Fibroblast of peridontal ligament (primary cell): ENCODE measurements around the gene FAM107A.

Experiments
- DNase-seq: peaks from one replicate; pipeline ENCODE4 v3.0.0-alpha.2; 2010; ENCODE audit errors: extremely low read depth

FAM107A gene, protein sequence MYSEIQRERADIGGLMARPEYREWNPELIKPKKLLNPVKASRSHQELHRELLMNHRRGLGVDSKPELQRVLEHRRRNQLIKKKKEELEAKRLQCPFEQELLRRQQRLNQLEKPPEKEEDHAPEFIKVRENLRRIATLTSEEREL

DNA sequence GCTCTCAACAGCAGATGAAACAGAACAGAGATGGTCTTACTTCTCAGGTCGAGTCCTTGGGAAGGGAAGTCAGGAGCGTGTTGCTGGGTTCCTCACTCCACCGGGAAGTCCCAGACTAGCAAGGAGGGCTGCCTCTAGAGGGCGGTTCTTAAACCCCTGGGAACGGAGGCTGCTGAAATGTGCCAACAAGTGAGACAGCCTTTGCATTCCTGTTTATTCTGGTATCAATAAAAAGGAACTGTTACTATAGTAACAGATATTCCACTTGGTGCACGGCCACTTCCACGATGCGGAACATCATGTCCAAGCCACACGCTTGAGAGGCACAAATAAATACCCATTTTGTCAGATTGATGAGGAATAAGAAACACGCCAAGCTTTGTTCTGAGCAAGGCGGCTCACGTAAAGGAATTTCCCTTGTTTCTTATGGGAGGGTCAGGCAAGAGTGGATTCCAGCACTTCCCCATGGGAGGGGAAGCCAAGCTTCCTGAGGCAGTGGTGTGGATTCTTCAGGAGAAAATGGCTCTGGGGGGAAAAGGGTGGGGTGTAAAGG lies at the start of gene FAM107A:
TSS of gene FAM107A (minus strand) at position 123 of the 553 bp plus-strand sequence. CDS start 7,531 bp downstream, outside the sequence.
- DNase-seq, result peak; percentile 73

DNA sequence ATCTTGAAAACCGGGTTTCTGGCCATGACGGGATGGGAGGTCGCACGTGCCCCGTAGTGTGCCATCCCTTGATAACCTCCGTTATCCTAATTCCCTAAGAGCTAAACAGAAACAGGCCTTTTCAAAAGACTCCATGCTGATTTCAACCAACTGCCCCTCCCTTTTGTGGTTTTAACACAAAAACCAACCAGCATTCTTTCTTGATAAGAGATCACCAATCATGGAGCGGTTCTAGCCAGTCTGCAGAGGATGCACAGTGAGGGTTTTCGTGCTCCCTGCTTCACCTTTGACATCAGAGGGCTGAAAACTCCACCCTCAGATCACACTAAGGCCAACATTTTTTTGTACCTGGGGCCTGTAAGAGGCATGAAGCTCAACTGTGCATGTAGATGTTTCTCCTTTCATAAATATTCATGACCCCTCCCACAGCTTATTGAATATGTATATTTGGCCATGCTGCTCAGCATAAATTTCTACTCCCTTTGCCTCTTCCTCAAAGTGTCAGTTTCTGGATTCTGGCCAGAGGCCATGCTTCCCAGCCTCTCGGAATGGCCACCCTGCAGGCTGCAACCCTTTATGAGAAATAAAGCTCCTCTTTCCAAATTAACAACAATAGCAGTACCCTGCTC lies 48.1 kb upstream of the FAM107A start:
- DNase-seq, result no peak

DNA sequence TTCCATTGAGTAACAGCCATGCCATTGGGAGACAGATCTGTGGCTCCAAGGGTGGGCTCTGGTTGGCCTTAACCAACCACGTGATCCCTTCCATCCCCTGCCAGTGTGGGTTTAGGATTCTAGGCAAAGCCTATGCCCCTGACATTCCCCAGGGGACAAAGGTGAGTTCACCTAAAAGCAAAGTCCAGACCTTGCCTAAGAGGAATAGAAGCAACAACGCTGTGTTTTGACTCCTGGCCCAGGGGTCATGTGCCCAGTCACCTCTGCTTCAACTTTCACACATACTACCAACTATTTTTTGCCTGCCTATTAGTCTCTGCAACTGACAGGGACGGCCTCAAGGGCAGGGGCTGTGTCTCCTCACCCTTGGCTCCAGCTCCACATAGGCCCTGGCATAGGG lies 47.4 kb upstream of the FAM107A start:
- DNase-seq, result no peak

DNA sequence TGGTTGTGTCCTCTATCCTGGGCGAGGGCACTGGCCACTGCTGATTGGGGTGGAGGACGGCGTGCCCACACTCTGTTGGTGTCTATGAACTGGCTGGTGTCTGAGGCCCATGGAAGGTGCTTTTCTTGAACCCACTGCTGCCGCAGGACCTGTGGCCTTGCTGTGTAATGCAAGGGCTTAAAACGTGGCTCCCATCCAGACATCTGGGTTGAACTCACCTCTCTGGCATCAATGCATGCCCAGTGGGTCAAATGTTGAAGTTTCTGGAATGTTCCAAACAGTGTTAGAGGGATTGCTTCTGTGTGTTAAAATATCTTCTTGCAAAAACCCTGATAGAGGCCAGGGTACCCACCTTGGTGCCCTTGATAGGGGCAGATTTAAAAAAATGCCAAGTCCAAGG lies 46.8 kb upstream of the FAM107A start:
- DNase-seq, result no peak

DNA sequence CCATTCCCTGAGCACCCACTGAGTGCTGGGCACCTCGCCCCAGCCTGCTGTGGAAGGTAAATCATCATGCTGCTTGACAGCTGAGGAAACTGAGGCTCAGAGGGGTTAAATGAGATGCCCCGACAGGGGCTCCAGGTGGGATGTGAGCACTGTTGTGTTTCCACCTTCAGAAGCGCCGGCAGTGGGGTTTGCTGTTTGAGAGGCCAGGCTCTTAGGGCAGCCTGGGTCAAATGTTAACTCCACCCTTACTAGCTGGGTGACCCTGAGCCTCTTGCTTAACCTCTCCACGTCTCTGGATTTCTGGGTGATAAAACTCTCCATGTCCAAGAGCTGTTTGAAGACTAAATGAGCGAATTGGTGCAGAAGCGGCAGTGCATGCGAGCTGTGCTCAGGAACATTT lies 46.3 kb upstream of the FAM107A start:
- DNase-seq, result no peak

DNA sequence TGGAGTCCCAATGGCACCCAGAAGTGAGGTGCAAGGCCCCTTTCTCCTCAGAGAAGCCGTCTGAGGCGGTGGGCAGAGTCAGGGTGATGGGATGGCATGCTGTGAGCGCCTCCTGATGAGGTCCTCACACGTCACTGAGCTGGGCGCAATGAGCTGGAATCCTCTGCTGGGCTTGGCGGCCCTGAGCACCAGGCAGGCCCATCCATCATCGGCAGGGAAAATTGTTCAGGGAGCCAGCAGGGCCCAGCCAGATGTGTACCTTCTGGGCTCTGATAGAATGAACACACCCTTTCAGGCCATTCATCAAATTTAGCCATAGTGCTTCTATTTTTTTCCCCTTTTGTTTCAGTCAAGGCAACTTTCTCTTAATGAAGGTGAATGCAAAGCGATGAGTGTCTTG lies 45.7 kb upstream of the FAM107A start:
- no peak for DNase-seq

DNA sequence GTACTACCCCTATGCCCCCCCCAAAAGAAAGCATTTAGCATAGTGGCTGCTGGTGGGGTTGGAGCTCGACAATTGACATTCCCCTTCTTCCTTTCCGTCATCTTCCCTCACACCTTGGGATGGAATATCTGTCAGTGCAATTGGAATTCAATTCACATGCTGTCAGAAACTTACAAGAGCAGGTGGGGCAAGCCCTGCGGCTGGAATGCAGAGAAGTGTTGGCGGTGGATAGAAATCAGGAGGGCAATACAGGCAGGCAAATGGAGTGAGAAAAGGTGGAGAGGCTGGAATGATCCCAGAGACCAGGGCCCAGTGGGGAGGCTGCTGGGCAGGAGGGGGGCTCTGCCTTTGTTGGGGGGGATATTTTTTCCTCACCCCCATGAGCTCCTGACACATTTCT lies 45.2 kb upstream of the FAM107A start:
- DNase-seq, result no peak

DNA sequence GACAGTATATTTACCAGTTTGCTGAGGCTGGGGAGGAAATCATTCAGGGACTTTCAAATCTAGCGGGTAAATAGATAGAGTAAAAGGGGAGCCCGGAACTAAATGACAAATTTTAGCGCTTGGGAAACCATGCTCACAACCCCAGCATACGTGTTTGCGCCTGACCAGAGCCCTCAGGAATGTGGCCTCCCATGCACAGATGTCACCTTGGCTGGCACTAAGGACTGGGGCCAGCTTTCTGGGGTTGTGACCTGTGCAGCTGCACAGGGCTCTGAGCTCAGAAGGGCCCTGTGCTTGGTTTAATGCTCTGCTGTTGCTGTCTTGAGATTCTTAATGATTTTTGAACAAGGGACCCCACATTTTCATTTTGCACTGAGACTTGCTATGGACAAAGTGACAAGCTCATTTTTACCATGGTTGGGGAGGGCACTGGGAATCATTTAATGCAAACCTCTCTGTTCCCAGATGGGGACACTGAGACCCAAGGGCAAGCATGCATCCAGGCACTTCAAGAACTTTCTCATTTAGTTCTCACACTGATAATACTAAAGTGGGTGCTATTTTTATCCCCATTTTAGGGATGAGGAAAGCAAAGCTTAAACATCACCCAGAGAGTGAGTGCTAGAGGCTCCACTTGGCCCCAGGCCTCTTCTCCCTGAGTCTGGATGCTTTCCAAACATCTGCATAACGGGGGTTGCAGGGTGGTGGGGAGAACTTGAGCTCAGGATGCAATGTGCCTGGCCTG lies 44.1 kb upstream of the FAM107A start:
- no peak for DNase-seq

DNA sequence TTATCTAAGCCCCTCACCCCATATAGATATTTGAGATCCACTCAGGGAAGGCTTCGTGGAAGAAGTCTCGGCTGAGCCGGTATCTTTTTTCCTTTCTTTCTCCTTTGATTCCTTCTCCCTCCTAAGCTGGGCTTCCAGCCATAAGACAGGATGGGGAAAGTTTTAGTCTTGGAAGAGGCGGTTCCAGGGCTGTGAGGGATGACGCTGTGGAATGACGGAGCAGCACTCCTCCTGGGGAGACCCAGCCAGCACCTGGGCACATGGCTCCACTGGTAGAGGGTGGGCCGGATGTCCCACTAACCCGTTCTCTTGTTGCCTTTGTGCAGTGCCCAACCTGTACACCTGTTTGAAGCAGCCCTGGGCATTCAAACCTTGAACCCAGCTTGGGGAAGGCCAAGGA lies 43.2 kb upstream of the FAM107A start:
- no peak for DNase-seq

DNA sequence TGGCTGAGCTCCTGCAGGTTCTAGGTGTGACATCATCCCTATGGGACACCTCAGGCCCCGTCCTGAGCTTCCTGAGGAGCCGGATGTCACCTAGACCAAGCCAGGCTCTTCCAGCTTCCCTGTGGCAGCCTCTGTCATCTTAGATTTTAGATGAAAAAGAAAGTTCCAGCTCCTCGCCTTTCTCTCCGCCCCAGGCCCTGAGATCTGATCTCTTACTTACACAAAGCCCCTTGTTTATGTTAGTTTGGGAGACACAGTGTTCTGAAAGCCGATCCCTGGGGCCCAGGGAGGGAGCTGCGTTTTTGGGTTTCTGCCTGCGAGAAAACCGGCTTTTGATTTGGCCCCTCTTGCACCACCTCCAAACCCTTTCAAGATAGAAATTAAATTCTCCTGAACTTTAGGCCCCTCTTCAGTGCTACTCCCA lies 40.2 kb upstream of the FAM107A start:
- DNase-seq, result peak; percentile 31

DNA sequence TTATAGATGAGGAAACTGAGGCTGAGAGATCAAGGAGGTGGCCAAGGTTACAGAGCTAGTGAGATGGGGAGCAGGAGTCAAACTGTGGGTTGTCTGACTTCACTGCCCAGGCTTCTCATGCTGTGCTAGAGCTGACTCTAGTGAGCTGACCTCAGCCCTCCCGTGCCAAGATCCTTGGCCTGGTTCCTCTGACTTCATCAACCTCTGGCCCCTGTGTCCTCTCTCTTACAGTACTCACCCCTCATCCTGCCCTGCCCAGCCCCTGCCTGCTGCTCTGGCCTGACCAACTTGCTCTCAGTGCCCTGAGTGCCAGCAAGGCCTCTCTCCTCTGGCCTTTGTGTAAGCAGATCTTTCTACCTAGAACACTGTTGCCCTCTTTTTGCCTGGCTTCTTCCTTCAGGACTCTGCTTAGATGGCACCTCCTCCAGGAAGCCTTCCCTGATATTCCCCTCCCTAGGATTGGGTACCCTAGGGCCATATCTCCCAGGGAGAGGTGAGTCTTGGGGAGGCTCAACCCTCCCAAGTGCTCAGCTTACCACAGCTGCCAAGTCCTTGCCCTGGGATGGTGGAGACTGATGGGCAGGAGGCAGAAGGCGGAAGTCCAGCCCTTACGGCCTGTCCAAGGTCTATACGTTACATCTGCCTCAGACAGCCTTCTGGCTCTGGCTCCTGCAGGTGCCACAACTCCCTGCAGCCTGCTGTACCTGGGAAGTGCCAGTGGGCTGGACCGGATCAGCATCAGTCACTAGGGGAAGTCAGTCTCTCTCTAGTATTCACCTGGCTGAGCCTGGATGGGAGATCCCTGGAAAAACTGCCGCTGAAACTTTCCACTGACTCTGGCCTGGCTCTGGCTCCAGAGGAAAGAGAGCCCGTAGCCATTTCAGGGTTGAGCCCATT lies 36.3 kb upstream of the FAM107A start:
- DNase-seq, result no peak

DNA sequence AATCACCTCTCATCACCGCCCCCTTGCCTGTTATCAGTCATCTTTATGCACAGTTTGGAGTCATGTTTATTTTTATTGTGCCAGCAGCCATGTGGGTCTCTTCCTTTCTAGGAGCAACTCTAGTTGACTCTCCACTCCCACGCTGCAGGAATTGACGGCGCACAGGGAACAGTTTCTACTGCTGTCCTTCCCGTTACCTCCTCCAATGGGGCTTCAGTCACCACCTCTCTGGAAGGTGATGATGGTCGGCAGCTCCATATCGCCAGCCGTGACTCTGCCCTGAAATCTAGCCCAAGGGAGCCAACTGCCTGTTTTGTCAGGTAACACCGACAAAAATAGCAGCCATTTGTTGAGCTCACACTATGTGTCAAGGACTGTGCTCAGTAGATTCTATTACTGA lies 35.6 kb upstream of the FAM107A start:
- DNase-seq, result no peak

DNA sequence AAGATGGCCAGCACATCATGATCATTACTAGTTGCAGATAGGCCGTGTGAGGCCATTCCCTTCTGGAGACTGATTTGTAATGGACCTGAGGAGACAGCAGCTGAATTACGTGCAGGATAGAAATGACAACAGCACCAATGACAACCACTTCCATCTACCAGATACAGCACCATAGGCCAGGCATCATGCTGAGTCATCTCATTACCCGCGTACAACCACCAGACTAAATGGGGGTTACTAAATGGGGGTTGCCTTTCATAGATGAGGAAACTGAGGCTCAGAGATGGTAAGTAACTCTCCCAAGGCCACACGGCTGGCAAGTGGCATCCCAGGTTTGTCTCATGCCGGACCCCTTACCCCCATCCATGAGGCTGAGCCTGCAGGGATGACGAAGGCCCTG lies 32.8 kb upstream of the FAM107A start:
- no peak for DNase-seq

DNA sequence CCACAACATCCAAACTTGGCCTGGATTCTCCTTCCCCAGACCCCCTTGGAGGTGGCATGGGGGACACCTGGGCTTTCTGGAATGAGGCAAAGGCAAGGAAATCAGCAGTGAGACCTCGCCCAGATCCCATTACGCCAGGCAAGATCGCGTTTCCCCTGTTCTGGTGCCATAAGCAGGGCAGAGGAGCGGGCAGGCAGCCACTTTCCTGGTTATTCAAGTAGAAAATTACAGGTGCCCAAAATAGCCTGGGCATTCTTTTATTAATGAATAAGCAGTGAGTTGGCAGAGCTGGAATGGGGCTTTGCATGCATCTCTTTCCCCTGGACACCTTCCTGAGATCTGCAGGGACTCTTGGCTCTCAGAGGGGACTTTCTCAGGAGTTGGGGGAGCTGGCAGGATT lies 31.5 kb upstream of the FAM107A start:
- no peak for DNase-seq

DNA sequence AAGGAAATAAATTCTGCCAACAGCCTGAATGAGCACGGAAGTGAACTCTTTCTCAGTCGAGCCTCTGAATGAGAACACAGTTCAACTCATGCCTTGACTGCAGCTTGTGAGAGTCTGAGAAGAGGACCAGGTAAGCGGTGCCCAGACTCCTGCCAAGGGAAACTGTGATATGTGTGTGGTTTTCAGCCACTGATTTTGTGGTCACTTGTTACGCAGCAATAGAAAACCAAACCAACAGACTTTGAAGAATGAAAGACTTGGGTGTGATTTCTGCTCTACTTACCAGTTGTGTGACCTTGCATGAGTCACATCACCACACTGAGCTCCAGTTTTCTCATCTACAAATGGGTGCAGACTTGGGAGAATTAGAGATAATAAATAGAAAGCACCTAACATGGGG lies 30.6 kb upstream of the FAM107A start:
- no peak for DNase-seq

DNA sequence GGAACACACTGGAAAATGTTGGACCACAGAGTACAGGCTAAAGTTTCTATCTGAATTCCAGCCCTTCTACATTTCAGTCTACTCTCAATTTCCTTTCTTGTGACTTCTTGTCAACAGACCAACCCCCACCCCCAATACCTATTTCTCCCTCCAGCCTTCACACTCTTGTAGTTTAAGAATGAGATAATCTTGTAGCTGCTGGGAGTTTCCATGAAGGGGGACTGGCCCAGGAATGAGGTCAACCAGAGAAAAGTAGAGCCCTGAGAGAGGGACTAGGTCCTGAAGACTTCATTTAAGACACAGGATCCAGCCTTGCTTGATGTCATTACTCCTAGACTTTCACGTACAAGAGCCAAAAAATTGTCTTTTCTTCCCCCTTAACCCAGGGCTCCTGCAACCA lies 29.5 kb upstream of the FAM107A start:
- no peak for DNase-seq

DNA sequence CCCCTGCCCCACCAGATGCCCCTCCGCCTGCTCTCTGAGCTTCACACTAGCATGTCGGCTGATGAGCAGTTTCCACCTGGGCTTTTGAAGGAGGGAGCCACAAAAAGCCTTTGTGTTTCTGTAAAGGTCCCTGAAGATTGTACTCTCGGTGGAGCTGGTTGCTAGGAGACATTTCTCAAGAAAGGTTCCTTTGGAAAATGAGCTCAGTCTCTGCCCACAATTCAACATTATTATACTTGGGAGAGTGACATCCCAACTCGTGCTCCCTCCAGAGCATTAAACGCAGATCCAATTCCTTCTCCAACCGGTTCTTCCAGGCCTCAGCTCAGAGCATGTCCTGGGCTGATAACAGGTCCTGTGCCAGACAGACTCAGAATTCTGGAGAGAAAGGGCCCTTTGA lies 26.8 kb upstream of the FAM107A start:
- no peak for DNase-seq

DNA sequence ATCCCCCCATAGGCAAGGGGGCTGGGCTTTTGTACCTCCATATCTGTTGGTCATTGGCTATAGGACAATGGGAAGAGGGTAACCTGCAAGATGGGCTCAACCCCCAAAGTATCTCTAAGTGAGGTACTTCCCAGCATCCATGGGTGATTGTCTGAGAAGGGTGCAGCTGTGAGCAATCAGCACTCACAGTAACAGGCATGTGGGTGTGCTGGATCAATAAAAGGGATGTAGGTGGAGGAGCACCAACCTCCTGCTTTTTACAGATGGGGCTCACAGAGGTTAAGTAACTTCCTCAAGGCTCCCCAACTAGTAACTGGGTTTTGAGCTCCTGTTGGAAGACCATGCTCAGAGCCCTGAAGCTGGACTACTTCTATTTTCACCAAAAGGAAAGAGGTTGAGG lies 26.4 kb upstream of the FAM107A start:
- no peak for DNase-seq

DNA sequence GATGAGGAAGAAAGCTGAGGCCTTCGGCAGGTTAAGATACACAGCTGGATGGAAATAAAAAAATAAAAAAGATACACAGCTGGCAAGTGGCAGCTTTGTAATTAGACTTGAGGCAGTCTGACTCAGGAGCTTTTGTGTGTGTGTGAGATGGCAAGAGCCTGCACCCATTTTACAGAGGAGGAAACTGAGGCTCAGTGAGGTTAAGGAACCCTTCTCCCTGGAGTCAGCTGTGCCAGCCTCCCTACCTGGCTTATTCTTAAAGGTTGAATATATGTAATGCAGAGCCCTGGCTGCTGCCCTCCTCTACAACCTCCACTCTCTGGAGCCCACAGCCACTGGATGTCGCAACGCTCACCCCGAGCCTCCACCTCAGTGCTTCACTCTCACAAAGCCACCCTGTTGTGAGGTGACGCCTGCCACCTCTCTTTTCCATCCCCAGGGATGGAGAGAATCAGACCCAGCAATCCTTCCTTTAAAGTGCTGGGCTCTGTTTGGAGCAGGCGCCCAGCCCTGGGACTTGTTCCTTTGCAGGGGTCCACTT lies 20.6 kb upstream of the FAM107A start:
- DNase-seq, result no peak

DNA sequence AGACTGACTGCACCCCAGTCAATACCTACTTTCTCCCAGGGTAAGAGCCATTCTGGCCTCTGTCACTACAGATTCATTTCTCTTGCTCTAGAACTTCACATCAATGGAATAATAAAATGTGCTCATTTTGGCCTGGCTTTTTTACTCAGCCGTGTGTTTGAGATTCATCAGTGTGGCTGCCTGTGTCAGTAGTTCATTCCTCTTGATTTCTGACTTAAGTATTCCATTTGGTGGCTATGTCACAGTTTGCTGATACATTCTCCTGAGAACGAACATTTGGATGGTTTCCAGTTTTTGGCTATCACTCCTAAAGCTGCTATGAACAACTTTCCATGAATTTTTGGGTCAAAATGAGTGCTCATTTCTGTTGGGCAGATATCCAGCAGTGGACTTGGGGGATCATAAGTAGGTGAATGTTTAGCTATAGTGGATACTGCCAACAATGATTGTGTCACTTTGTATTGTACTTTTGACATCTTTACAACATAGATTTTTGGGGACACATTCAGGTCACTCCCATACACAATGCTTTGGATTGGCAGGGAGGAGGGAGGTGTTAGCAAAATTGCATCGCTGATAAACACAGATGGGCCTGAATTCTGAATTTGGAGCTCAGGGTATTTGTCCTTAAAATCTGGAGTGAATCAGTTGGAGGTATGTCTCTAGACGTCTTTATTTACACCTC lies 19.8 kb upstream of the FAM107A start:
- DNase-seq, result no peak

DNA sequence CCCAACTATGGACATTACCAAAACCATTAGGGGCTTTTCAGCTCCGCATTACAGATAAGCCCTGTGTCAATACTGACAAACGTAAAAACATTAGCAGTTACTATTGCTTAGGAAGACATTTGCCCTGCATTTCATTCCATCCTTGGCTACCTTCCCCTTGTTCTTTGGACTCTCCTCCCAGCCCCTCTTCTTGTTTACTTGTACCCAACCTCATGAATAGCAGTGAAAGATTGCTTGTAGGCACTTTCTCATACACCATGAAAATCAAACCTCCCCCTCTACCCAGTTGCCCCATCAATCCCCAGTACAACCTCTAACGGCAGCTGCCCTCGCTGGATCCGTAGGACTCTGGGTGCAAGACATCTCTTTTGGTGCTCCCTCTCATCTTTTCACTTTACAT lies 16.9 kb upstream of the FAM107A start:
- no peak for DNase-seq
